Smooth muscle cell (in vitro differentiated cells): ENCODE data around the gene ELMO1. TPM values are rescaled to one million over a fixed set of nuclear protein-coding genes. Genes with fewer than 3 reads are reported as not detected.
"Not testable (repeated sequence)": the region's sequence is repeated elsewhere in the genome, so short reads cannot be mapped to it uniquely, and the experiment has no call there.

Experiments used
- DNase-seq: peaks from one replicate; lab custom pipeline; 2025; ENCODE audit not compliant: unreplicated experiment; lab: John Stamatoyannopoulos, UW
- H2AFZ ChIP-seq: fragments of 200-600 bp; sonication (generic); 2 replicates; pipeline ENCODE4 v1.6.0; 2016; ENCODE audit warnings: antibody characterized with exemption, low read depth, mild to moderate bottlenecking
- H3F3A ChIP-seq: fragments of 200-600 bp; sonication (generic); 2 replicates; pipeline ENCODE4 v1.6.0; 2017; ENCODE audit warnings: antibody characterized with exemption, low read depth
- H3K27ac ChIP-seq: fragments of 200-600 bp; sonication (generic); 2 replicates; pipeline ENCODE4 v1.5.1; 2016; ENCODE audit warnings: low read depth, mild to moderate bottlenecking
- H3K27me3 ChIP-seq: fragments of 200-600 bp; sonication (generic); 2 replicates; pipeline ENCODE4 v1.6.1; 2016; ENCODE audit warnings: low read depth, mild to moderate bottlenecking
- H3K36me3 ChIP-seq: fragments of 200-600 bp; sonication (generic); 2 replicates; pipeline ENCODE4 v1.5.1; 2016; ENCODE audit warnings: low read depth
- H3K4me1 ChIP-seq: fragments of 200-600 bp; sonication (generic); 2 replicates; pipeline ENCODE4 v1.5.1; 2016; ENCODE audit warnings: low read depth
- H3K4me2 ChIP-seq: fragments of 200-600 bp; sonication (generic); 2 replicates; pipeline ENCODE4 v1.6.0; 2016; ENCODE audit warnings: mild to moderate bottlenecking
- H3K4me3 ChIP-seq: fragments of 200-600 bp; sonication (generic); 2 replicates; pipeline ENCODE4 v1.5.1; 2016; ENCODE audit warnings: mild to moderate bottlenecking
- H3K79me2 ChIP-seq: fragments of 200-600 bp; sonication (generic); 2 replicates; pipeline ENCODE4 v1.6.0; 2016; ENCODE audit warnings: low read depth, mild to moderate bottlenecking
- H3K9ac ChIP-seq: fragments of 200-600 bp; sonication (generic); 2 replicates; pipeline ENCODE4 v1.6.0; 2016; ENCODE audit warnings: low read depth
- H3K9me3 ChIP-seq: fragments of 200-600 bp; sonication (generic); replicated peaks from 2 replicates; pipeline ENCODE4 v1.5.1; 2016; ENCODE audit warnings: low read depth
- H4K20me1 ChIP-seq: fragments of 200-600 bp; sonication (generic); 2 replicates; pipeline ENCODE4 v1.6.0; 2016; ENCODE audit warnings: low read depth
- whole genome bisulfite sequencing: methylation state at CpG from one replicate; pipeline ENCODE4 v1.1.7; 2016; ENCODE audit warnings: low lambda C conversion rate; 5-methylcytosine and 5-hydroxymethylcytosine counted together
- polyA plus RNA-seq: library from polyadenylated mRNA; unstranded; fragments of >200 nt; fragmentation: Nextera tagmentation; extraction: Ambion mirVana; gene quantifications from 2 replicates; pipeline ENCODE4 v1.2.1, GENCODE V29; 2016
- total RNA-seq: library from RNA; depleted of rRNA; stranded (reverse); fragments of >200 nt; gene quantifications from 2 replicates; pipeline ENCODE4 v1.2.3, GENCODE V29; 2014
- TF ChIP-seq, protein P1 (sequence below): fragments of 200-600 bp; sonication (generic); IDR thresholded peaks from 2 replicates; pipeline ENCODE4 v1.5.1; 2017; ENCODE audit warnings: borderline replicate concordance, mild to moderate bottlenecking, antibody characterized with exemption; ENCODE audit not compliant: insufficient read depth, poor library complexity, severe bottlenecking

The ELMO1 gene
- total and polyA plus RNA-seq, 2 experiments from 2014 or later: 8.2 to 36.0 TPM

DNA sequence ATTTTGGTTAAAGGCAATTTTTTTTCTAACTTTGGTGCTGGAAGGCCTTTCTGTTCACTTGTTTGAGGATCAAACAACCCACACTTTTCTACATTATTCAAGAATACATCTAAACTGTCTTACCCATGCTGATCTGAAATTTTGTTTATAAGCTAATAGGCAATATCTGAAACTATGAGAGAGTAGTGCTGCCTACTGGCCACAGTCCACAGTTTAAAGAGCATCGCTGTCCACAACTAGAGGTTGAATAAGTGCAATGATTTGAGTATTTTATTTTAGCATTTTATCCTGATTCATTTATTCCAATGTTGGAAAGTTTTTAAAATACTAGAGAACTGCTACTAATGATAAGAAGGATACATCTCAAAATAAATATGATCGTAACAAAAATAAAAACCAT lies 306.9 kb downstream of the ELMO1 start:
- H3K27me3 ChIP-seq: no peaks in the 10 kb centered on the region
- H3K9ac ChIP-seq: no peak overlapping the region
- no peaks in the 10 kb centered on the region for H3K36me3 ChIP-seq
- no peak overlapping the region for H2AFZ ChIP-seq
- H3K27ac ChIP-seq: no peak overlapping the region
- H3K4me1 ChIP-seq: peaks cover 7% of the 10 kb centered on the region
- TF ChIP-seq, protein P1, sequence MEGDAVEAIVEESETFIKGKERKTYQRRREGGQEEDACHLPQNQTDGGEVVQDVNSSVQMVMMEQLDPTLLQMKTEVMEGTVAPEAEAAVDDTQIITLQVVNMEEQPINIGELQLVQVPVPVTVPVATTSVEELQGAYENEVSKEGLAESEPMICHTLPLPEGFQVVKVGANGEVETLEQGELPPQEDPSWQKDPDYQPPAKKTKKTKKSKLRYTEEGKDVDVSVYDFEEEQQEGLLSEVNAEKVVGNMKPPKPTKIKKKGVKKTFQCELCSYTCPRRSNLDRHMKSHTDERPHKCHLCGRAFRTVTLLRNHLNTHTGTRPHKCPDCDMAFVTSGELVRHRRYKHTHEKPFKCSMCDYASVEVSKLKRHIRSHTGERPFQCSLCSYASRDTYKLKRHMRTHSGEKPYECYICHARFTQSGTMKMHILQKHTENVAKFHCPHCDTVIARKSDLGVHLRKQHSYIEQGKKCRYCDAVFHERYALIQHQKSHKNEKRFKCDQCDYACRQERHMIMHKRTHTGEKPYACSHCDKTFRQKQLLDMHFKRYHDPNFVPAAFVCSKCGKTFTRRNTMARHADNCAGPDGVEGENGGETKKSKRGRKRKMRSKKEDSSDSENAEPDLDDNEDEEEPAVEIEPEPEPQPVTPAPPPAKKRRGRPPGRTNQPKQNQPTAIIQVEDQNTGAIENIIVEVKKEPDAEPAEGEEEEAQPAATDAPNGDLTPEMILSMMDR: no peak
- H3K79me2 ChIP-seq: no peaks in the 10 kb centered on the region
- no peak overlapping the region for H3K4me3 ChIP-seq
- H3K4me2 ChIP-seq: no peak overlapping the region
- no peak for DNase-seq
- peaks cover 7% of the 10 kb centered on the region for H3K9me3 ChIP-seq
- no peaks in the 10 kb centered on the region for H3F3A ChIP-seq
- H4K20me1 ChIP-seq: no peaks in the 10 kb centered on the region
- WGBS: 98% methylated on average over 2 of the region's 2 CpGs

DNA sequence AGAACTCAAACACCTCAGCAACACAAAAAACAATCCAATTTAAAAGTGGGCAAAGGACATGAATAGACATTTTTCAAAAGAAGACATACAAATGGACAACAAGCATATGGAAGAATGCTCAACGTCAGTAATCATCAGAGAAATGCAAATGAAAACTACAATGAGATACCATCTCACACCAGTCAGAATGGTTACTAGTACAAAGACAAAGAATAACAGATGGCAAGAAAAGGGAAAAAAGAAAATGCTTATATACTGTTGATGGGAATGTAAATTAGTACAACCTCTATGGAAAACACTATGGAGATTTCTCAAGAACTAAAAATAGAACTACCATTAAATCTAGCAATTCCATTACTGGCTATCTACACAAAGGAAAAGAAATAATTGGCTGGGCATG lies 314.8 kb downstream of the ELMO1 start:
- H4K20me1 ChIP-seq, H3K79me2 ChIP-seq, H3K36me3 ChIP-seq, H3K9me3 ChIP-seq, DNase-seq, H3K4me2 ChIP-seq, H3K4me1 ChIP-seq, H3K27me3 ChIP-seq, H2AFZ ChIP-seq, H3K27ac ChIP-seq, H3K9ac ChIP-seq, H3F3A ChIP-seq, H3K4me3 ChIP-seq: not testable (repeated sequence)
- 90% methylated on average over 1 of the region's 1 CpG for WGBS

DNA sequence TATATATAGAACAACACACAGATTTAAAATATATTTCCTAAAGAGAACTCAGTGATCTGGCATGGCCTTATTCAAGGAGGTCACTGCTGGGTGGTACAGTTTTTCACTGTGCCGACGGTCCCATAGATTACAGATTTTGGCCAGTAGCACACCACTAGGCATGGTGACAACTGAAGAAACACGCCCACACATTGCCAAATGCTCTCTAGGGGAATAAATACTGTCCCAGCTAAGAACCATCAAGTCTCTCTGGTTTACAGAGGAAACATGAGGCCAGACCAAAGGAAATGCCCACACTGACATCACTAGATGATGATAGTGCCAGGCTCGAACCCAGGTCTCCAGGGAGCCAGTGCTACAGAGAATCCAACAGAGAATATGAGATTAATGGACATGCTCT lies 316.8 kb downstream of the ELMO1 start:
- no peaks in the 10 kb centered on the region for H3K4me1 ChIP-seq
- H3K4me3 ChIP-seq: no peak overlapping the region
- WGBS: 96% methylated on average over 4 of the region's 4 CpGs
- H4K20me1 ChIP-seq: no peaks in the 10 kb centered on the region
- H3K79me2 ChIP-seq: peaks cover 2% of the 10 kb centered on the region
- no peak for DNase-seq
- H2AFZ ChIP-seq: no peak overlapping the region
- TF ChIP-seq, protein P1: no peak
- no peaks in the 10 kb centered on the region for H3F3A ChIP-seq
- no peak overlapping the region for H3K27ac ChIP-seq
- H3K9ac ChIP-seq: no peak overlapping the region
- no peaks in the 10 kb centered on the region for H3K9me3 ChIP-seq
- no peaks in the 10 kb centered on the region for H3K36me3 ChIP-seq
- H3K4me2 ChIP-seq: no peak overlapping the region
- H3K27me3 ChIP-seq: no peaks in the 10 kb centered on the region

DNA sequence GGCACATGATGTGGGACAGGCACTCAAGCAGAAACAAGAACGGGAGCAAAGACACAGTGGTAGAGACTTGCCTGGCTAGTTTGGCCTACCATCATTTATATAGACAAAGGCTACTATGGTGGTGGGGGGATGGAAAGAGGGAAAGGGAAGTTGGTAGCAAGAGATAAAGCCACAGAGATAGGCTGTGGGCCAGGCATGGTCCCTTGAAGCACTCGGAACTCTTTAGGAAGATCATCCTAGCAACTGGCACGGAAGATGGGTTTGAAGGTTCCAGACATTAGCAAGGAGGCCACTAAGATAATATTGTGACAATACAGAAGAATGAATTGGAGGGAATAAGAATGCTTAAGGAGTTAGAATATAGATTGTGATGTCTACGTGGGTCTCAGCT lies 319.6 kb downstream of the ELMO1 start:
- Histone ChIP-seq H2AFZ (no peak overlapping the region), H3F3A (no peaks in the 10 kb centered on the region), H3K4me3 (no peak overlapping the region), H3K4me1 (no peaks in the 10 kb centered on the region), H3K27ac (no peak overlapping the region), H3K4me2 (no peak overlapping the region), H3K9ac (no peak overlapping the region), H4K20me1 (no peaks in the 10 kb centered on the region), H3K27me3 (no peaks in the 10 kb centered on the region), H3K36me3 (no peaks in the 10 kb centered on the region), H3K9me3 (no peaks in the 10 kb centered on the region), H3K79me2 (no peaks in the 10 kb centered on the region)
- TF ChIP-seq, protein P1: no peak
- 98% methylated on average over 4 of the region's 4 CpGs for WGBS
- DNase-seq: no peak
